Right lobe of liver (tissue), 6 donors: Measurements from ENCODE around the gene ZBTB17. TPM values are rescaled to one million over a fixed set of nuclear protein-coding genes. Genes with fewer than 3 reads are reported as not detected.
A peak's percentile ranks its signal among the peaks of the same experiment; 100 is the strongest.

Experiments used
- ATAC-seq, 4 donors: fragments of 200-7000 bp; cut with Tn5 transposase; one replicate each; pipeline ENCODE4 v1.9.1; 2020; ENCODE audit warnings: mild to moderate bottlenecking in 4 of 4, moderate library complexity in 4 of 4
- DNase-seq, 3 donors: peaks; one replicate each; pipeline ENCODE4 v3.0.0-alpha.2; 2020
- H3K27ac ChIP-seq, 3 donors: fragments of 200-600 bp; one replicate each; pipeline ENCODE4 v1.8.0; 2022
- H3K27me3 ChIP-seq, 2 donors: fragments of 200-600 bp; one replicate each; pipeline ENCODE4 v1.8.0; 2022
- H3K36me3 ChIP-seq, 4 donors: fragments of 200-600 bp; sonication (generic) in 1 of 4; one replicate each; pipeline versions ENCODE4 v1.5.1 to v1.8.0; 2017 to 2022; ENCODE audit warnings: control low read depth in 1 of 4
- H3K4me1 ChIP-seq, 4 donors: fragments of 200-600 bp; sonication (generic) in 1 of 4; one replicate each; pipeline versions ENCODE4 v1.5.1 to v1.8.0; 2017 to 2022; ENCODE audit warnings: control low read depth in 1 of 4
- H3K4me3 ChIP-seq, 3 donors: fragments of 200-600 bp; one replicate each; pipeline ENCODE4 v1.8.0; 2022
- H3K9me3 ChIP-seq, 4 donors: fragments of 200-600 bp; sonication (generic) in 1 of 4; one replicate each; pipeline versions ENCODE4 v1.5.1 to v1.8.0; 2017 to 2022; ENCODE audit warnings: control low read depth in 1 of 4
- CTCF ChIP-seq, 4 donors: fragments of 200-600 bp in 3 of 4; fragments of 450-650 bp in 1 of 4; IDR thresholded peaks; one replicate each; pipeline versions ENCODE4 v1.5.1 to v1.8.0; 2016 to 2022; ENCODE audit warnings: antibody characterized with exemption in 4 of 4, mild to moderate bottlenecking in 2 of 4
- POLR2A ChIP-seq: fragments of 450-650 bp; IDR thresholded peaks from one replicate; pipeline ENCODE4 v1.6.1; 2017; ENCODE audit warnings: antibody characterized with exemption, mild to moderate bottlenecking
- WGBS: methylation state at CpG from one replicate; pipeline ENCODE4 v1.1.6; 2018; ENCODE audit warnings: low coverage, low lambda C conversion rate; ENCODE audit not compliant: insufficient coverage; ENCODE audit errors: missing lambda C conversion rate; 5-methylcytosine and 5-hydroxymethylcytosine counted together
- intact Hi-C, 2 donors: fragments of 100-400 bp; cut with DNase I; formaldehyde crosslinking; loops; one replicate each; pipeline versions ENCODE4 v1.11.2 to v1.14.1; 2022
- total RNA-seq, 6 experiments: library from RNA; depleted of rRNA in 2 of 6; stranded (reverse); fragments of >200 nt in 2 of 6; fragmentation: NEBNext Ultra II Directional in 3 of 6; extraction: Animal tissue kit (Norgen Biotek cat#: 25700) in 3 of 6; gene quantifications; one replicate each; pipeline versions ENCODE4 v1.1.0 to v1.2.4, GENCODE V29; 2016 to 2023
- donor health status: DM: no; HTN: yes; CAD: no.
- donor health status: DM: no; HTN: no; CAD: no.
- donor health status: DM: no; HTN: no; CAD: no.
- donor health status: DM: no; HTN: yes; CAD: no.
- donor health status: DM: no; HTN: yes; CAD: no.

ZBTB17 gene
- total RNA-seq, 6 experiments from 2014 or later = 9.2 to 13.3 (median 11.0) TPM

GRCh38 chr1:16017461-16018303 is 41.8 kb upstream of the ZBTB17 start, which contains the start of gene HSPB7:
Gene HSPB7, minus strand, starts transcription at chr1:16018043. Its CDS starts 80 bp downstream, at chr1:16017963.
- ATAC-seq (peak; percentile 13 to 22 (median 21)), DNase-seq (no peak)
- H3K27me3 ChIP-seq = no peaks in the 10 kb centered on the region
- no peak within 1 kb of the TSS for H3K4me3 ChIP-seq
- TF ChIP-seq POLR2A = no peak
- no peak for TF ChIP-seq CTCF (IDR thresholded peaks at IDR 0.05)
- intact Hi-C loops = no loop called here
- no peaks in the 10 kb centered on the region for H3K9me3 ChIP-seq
- 46% methylated on average over 6 of the region's 37 CpGs for WGBS
- H3K36me3 ChIP-seq = no peaks in the 10 kb centered on the region
- peak within 1 kb of the TSS in 2 of 3 donors; percentile 40 to 47 for H3K27ac ChIP-seq
- peaks cover 0 to 6% (median 0%) of the 10 kb centered on the region in 4 donors for H3K4me1 ChIP-seq

- ATAC-seq (no peak), DNase-seq (no peak)
- intact Hi-C loops = no loop called here
- Histone ChIP-seq H3K4me3 (no peak overlapping the region), H3K27ac (no peak overlapping the region), H3K36me3 (no peaks in the 10 kb centered on the region), H3K4me1 (peaks cover 0 to 11% (median 2%) of the 10 kb centered on the region in 4 donors), H3K9me3 (no peaks in the 10 kb centered on the region), H3K27me3 (no peaks in the 10 kb centered on the region)
- WGBS = 70% methylated on average over 2 of the region's 10 CpGs
- TF ChIP-seq CTCF (IDR thresholded peaks at IDR 0.05) = no peak
- no peak for TF ChIP-seq POLR2A
These were observed 41.2 kb upstream of the ZBTB17 start for GRCh38 chr1:16017076-16017460.

GRCh38 chr1:16015960-16016901 is 40.3 kb upstream of the ZBTB17 start:
- intact Hi-C loops = no loop called here
- DNase-seq = no peak
- no peak overlapping the region for H3K27ac ChIP-seq
- WGBS = no CpG with 5 or more reads among the region's 23 CpGs
- no peak overlapping the region for H3K4me3 ChIP-seq
- no peak for ATAC-seq
- no peaks in the 10 kb centered on the region for H3K36me3 ChIP-seq
- H3K9me3 ChIP-seq = no peaks in the 10 kb centered on the region
- no peaks in the 10 kb centered on the region for H3K27me3 ChIP-seq
- peaks cover 0 to 11% (median 2%) of the 10 kb centered on the region in 4 donors for H3K4me1 ChIP-seq
- TF ChIP-seq POLR2A (no peak), CTCF (IDR thresholded peaks at IDR 0.05) (no peak)

GRCh38 chr1:16015491-16015890 is 39.6 kb upstream of the ZBTB17 start:
- H3K36me3 ChIP-seq = no peaks in the 10 kb centered on the region
- ATAC-seq (no peak), DNase-seq (peak in 1 of 3 donors; percentile 48)
- H3K4me1 ChIP-seq = peaks cover 0 to 11% (median 2%) of the 10 kb centered on the region in 4 donors
- no peak overlapping the region for H3K27ac ChIP-seq
- H3K27me3 ChIP-seq = no peaks in the 10 kb centered on the region
- no peak overlapping the region for H3K4me3 ChIP-seq
- no peak for TF ChIP-seq CTCF (IDR thresholded peaks at IDR 0.05)
- no peak for TF ChIP-seq POLR2A
- intact Hi-C loops = no loop called here
- WGBS = 60% methylated on average over 1 of the region's 25 CpGs
- H3K9me3 ChIP-seq = no peaks in the 10 kb centered on the region
